Measurements from ENCODE around the gene MAN2A1.
"Not testable (repeated sequence)": the region's sequence is repeated elsewhere in the genome, so short reads cannot be mapped to it uniquely, and the experiment has no call there.

MAN2A1 gene

DNA sequence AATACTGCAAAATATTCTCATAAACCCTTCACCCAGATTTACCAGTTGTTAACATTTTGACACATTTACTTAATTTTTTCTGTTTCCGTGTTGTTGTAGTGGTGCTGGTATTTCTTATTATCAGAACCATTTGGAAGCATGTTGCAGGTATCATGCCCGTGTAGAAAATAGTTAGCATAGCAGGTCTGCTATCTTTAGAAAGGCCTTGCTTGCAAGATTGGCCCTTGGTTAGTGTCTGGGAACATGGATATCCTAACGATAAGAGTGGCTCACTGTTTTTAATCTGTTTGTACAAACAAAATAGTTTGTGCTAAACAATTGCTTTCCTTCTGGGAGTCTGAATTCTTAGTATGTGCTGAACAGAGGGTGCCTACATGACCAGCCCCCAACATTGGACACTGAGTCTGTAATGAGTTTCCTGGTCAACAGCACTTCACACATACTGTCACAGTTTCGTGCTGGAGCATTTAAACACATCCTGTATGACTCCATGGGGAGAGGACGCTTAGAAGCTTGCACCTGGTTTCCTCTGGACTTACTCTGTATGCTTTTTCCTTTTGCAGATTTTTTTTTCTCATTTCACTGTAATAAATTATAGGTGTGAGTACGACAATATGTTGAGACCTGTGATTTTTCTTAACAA is 66.9 kb downstream of the MAN2A1 start:
- DNase-seq (ENCODE audit: low spot score) = no peak

DNA sequence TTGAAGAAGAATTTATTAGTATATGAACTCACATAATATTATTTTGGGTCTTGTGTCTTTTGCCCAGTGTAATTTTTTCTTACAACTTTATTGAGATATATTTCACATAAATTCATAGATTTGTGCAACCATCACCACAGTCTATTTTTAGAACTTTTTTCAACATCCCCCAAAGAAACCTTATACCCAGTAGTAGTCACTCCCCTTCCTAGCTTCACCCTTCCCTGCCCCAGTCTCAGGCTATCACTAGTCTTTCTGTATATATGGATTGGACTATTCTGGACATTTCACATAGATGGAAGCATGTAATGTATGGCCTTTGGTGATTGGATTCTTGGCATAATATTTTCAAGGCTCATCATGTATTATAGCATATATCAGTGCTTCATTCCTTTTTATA is 67.8 kb downstream of the MAN2A1 start:
- DNase-seq (ENCODE audit: low spot score) = no peak

GRCh38 chr5:109759306-109759705 is 69.6 kb downstream of the MAN2A1 start:
- no peak for DNase-seq (ENCODE audit: low spot score)

DNA sequence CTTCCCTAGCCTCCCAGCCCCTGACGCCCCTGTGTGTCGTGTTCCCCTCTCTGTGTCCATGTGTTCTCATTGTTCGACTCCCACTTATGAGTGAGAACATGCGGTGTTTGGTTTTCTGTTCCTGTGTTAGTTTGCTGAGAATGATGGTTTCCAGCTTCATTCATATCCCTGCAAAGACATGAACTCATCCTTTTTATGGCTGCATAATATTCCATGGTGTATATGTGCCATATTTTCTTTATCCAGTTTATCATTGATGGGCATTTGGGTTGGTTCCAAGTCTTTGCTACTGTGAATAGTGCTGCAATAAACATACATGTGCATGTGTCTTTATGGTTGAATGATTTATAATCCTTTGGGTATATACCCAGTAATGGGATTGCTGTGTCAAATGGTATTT is 70.4 kb downstream of the MAN2A1 start:
- not testable (repeated sequence) for DNase-seq (ENCODE audit: low spot score)

GRCh38 chr5:109762821-109763220 is 73.1 kb downstream of the MAN2A1 start:
- no peak for DNase-seq (ENCODE audit: low spot score)

DNA sequence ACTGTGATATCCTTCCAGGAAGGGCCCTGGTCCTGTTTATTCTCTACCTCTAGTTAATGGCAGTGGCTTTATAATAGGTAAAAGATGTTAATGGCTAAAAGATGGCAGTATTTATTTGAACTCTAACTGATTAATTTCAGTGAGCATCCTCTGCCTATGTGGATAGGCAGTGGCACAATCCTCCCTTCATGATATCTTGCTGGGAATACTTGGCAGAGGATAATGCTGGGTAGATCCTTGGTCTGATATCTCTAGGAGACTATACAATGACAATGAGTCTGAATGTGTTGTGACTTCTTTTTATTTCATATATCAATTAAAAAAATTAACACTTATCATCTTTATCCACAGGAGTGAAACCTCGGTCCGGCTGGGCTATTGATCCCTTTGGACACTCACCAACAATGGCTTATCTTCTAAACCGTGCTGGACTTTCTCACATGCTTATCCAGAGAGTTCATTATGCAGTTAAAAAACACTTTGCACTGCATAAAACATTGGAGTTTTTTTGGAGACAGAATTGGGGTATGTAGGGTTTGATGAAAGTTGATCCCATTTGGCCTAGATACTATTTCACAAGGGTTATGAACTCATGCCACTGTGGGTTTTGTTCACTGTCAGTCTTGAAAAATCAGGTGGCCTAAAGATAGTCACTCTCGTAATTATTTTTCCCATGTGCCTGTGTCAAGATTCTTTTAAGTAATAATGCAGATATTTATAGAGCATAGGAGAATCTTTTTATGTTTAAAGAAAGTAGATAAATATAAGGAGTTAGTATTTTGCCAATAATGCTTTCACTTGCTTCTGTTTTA is 77.7 kb downstream of the MAN2A1 start:
- no peak for DNase-seq (ENCODE audit: low spot score)

GRCh38 chr5:109767997-109768396 is 78.3 kb downstream of the MAN2A1 start:
- no peak for DNase-seq (ENCODE audit: low spot score)

DNA sequence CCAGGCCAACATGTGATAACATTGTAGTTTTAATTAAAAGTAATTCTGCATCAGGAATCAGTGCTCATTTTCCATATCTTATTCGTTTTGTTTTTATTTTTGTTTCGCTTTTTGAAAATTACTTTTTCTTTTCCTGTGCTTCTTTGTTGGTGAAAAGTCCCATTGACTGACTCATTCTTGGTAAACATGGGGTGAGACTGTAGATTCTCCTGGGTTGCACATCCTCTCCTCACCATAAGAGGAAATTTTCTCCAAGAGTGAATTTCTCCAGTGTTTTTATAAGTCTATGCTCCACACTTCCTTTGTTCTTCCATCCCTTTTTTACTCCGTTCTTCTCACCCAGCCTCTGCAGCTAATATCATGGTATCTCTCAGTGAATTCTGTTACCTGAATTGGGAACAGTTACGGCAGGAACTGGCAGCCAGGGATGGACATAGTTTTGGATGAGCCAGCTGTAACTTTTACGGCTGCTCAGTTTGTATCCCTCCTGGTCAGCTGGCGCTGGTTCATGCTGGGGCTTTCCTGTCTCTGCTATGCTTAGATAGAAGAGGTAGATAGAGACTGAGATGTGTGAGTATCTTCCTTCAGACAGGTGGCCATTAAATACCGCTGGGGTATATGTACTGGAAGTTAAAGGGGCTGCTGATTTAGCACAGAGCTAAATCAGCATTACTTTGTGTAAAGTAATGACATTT is 80.0 kb downstream of the MAN2A1 start:
- no peak for DNase-seq (ENCODE audit: low spot score)

DNA sequence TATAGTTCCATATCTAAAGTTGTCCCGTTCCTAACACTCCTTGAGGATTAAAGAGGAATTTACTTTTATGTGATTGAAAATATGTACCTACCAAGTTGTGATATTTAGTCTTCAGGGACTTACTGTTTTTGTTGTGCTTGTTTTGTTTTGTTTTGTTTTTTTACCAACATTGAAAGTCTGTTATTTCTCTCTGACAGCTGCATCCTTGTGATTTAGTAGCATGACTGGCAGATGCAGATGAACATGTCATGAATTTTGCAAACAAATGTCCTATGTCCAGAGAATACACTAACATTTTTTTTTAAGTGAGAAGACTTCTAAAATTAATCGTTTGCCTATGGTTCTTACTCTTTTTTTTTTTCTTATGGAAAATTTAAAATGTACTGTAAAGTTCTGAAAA is 85.4 kb downstream of the MAN2A1 start:
- no peak for DNase-seq (ENCODE audit: low spot score)

DNA sequence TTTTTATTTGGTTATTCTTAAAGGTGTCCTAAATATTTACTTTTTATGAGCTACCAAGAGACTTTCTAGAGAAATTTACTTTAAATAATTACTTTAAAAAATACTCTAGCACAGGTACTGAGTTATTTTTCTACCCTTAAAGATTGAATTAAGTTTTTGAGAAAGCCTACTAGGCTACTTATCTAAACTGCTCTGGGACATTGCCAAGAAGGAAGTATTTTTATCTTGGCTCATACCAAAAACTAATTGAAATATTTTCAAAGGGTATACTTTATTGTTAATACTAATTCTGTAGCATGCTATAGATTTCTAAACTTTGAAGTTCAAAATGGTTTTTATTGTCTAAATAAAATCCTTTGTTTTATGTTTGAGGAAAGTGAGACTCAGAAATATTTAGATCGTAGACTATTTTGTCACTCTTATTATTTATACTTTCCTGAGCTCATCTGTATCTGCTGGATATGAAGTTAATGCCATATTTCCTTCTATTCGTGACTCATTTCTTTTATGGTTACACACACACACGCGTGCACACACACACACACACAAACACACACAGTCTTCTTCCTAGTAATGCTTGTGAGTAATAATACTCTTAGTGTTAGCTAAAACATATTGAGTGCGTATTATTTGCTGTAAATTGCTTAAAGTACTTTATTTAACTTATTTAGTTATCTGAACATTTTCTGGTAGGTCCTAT is 89.5 kb downstream of the MAN2A1 start:
- DNase-seq (ENCODE audit: low spot score) = no peak

- no peak for DNase-seq (ENCODE audit: low spot score)
These were observed 95.0 kb downstream of the MAN2A1 start for GRCh38 chr5:109784687-109785086.

DNA sequence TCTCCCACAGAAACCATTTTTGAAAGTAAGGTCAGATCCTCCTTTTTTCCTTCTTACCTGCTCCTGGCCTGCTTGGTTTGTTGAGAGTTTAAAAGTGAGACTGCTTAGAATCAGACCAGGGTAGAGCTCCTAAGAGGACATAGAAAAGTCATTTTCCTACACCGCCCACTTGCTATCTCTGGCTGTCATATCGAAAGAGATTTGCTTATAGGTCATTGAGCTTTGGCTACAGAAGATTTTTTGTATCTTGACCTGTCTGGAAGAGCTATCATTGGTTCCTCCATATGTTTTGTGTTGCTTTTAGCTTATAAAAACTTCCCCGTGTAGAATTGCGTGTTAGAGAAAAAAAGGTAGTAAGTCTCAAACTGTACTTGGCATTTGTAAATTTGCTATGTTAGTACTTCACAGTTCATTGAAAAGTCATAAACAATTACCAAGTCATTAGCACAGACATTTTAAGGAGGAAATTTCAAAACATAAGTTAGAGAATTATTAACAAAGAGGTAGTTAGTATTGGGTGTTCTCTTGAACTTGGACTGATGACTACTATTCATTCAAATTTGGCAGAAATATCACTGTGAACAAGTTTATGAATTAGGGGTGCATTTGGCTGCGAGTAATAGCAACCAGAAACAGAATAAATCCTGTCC is 96.6 kb downstream of the MAN2A1 start:
- DNase-seq (ENCODE audit: low spot score) = no peak

GRCh38 chr5:109788596-109788995 is 98.9 kb downstream of the MAN2A1 start:
- no peak for DNase-seq (ENCODE audit: low spot score)

DNA sequence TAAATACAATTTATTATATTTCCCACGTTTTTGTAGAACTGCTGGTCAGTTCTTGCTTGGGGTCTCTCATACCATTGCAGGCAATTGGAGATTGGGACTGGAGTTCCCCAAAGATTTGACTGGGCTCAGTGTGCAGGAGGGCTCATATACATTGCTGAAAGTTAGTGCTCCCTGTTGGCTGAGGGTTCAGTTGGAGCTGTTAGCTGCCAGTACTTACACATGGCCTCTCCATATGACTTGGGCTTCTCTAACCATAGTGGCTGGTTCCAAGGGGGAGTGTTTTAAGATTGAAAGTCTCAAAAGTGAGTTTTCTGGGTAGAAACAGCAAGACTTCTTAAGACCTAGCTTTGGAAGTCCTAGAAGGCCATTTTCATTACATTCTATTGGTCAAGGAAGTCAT is 102.9 kb downstream of the MAN2A1 start:
- no peak for DNase-seq (ENCODE audit: low spot score)

- no peak for DNase-seq (ENCODE audit: low spot score)
These were observed 114.1 kb downstream of the MAN2A1 start for GRCh38 chr5:109803854-109804253.

- DNase-seq (ENCODE audit: low spot score) = no peak
These were observed 115.7 kb downstream of the MAN2A1 start for GRCh38 chr5:109805472-109805871.

DNA sequence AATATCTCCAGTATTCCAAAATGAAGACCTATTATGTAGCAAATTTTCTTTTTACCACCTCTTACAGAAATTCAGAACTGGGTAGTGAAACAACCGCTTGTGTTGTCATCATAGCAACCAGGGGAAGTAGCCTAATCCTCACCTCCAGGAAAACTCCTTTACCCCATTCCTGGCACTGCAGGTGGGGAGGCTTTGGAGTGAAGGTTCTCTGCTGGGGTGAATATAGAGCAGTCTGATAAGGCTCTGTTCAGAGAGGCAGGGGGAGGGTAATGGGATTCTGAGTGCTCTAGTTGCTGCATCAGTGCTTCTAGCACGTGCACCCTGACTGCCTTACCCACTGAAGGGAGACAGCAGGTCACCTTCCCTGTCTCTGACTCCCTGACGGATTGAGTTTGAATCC is 116.2 kb downstream of the MAN2A1 start:
- no peak for DNase-seq (ENCODE audit: low spot score)

GRCh38 chr5:109812698-109813097 is 123.0 kb downstream of the MAN2A1 start:
- DNase-seq (ENCODE audit: low spot score) = no peak

GRCh38 chr5:109816732-109817131 is 127.0 kb downstream of the MAN2A1 start:
- DNase-seq (ENCODE audit: low spot score) = no peak

- DNase-seq (ENCODE audit: low spot score) = no peak
These were observed 130.2 kb downstream of the MAN2A1 start for GRCh38 chr5:109819878-109820277.

DNA sequence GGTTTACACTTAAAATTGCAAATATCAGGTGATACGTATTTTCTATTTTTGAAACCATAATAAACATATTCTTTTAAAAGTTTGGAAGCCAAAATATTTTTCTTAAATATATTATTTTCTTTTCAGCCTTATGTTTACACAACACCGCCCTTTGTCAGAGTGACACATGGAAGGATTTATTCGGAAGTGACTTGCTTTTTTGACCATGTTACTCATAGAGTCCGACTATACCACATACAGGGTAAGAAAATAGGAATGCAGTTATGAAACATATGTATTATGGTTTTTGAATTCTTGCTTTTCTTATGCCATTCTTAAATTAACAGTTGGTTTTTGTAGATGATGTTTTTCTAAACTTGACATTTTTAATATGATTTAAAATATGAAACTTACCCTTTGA is 133.9 kb downstream of the MAN2A1 start:
- DNase-seq (ENCODE audit: low spot score) = no peak

GRCh38 chr5:109825450-109825849 is 135.7 kb downstream of the MAN2A1 start:
- no peak for DNase-seq (ENCODE audit: low spot score)

Data from AG20443 (cell line).